HepG2 (cell line): ENCODE results near the gene HMGN1. TPM values are rescaled to one million over a fixed set of nuclear protein-coding genes. Genes with fewer than 3 reads are reported as not detected.

Source experiments
- EP300 ChIP-seq, 3 experiments: sonication (generic) in 1 of 3; formaldehyde crosslinking in 1 of 3; IDR thresholded peaks; 2 replicates each; pipeline versions ENCODE4 v1.5.1 to v1.6.1; 2011 to 2020; ENCODE audit warnings: low read depth in 2 of 3, low read length in 2 of 3, borderline replicate concordance in 1 of 3, improper control_type of control experiment in 1 of 3, mild to moderate bottlenecking in 1 of 3, missing genetic modification reagents in 1 of 3, moderate library complexity in 1 of 3
- GABPB1 ChIP-seq: IDR thresholded peaks from 2 replicates; pipeline ENCODE4 v1.6.1; 2016; ENCODE audit warnings: mild to moderate bottlenecking, missing genetic modification reagents, moderate library complexity, missing compliant biosample characterization
- GPN1 ChIP-seq: sonication (generic); formaldehyde crosslinking; IDR thresholded peaks from 2 replicates; pipeline ENCODE4 v1.5.1; 2020; ENCODE audit warnings: missing genetic modification reagents, borderline replicate concordance
- HIVEP1 ChIP-seq: sonication (generic); formaldehyde crosslinking; IDR thresholded peaks from 2 replicates; pipeline ENCODE4 v1.4.0; 2020; ENCODE audit warnings: mild to moderate bottlenecking, missing genetic modification reagents
- MAF1 ChIP-seq: sonication (generic); formaldehyde crosslinking; IDR thresholded peaks from 2 replicates; pipeline ENCODE4 v1.5.0; 2020; ENCODE audit warnings: missing genetic modification reagents, borderline replicate concordance
- MAZ ChIP-seq, 2 experiments: sonication (generic) in 1 of 2; formaldehyde crosslinking in 1 of 2; IDR thresholded peaks; 2 replicates each; pipeline versions ENCODE4 v1.5.0 to v1.6.1; 2012 to 2020; ENCODE audit warnings: low read depth in 2 of 2, mild to moderate bottlenecking in 2 of 2, borderline replicate concordance in 1 of 2, improper control_type of control experiment in 1 of 2, low read length in 1 of 2, missing genetic modification reagents in 1 of 2, moderate library complexity in 1 of 2
- MBNL3 ChIP-seq: fragments of 250-450 bp; sonication (Bioruptor Pico); conservative IDR thresholded peaks from 2 replicates; pipeline ENCODE4 v1.8.0; 2022; ENCODE audit warnings: mild to moderate bottlenecking, inconsistent platforms
- MEIS1 ChIP-seq: sonication (generic); formaldehyde crosslinking; IDR thresholded peaks from 2 replicates; pipeline ENCODE4 v1.9.0; 2021; ENCODE audit warnings: mild to moderate bottlenecking, missing genetic modification reagents, moderate library complexity, borderline replicate concordance
- MIER3 ChIP-seq: IDR thresholded peaks from 2 replicates; pipeline ENCODE4 v1.6.1; 2016; ENCODE audit warnings: missing compliant biosample characterization, borderline replicate concordance
- MYC ChIP-seq: sonication (generic); formaldehyde crosslinking; IDR thresholded peaks from 2 replicates; pipeline ENCODE4 v1.9.0; 2021; ENCODE audit warnings: missing genetic modification reagents, borderline replicate concordance
- NFKB2 ChIP-seq: sonication (generic); formaldehyde crosslinking; IDR thresholded peaks from 2 replicates; pipeline ENCODE4 v1.4.0; 2020; ENCODE audit warnings: missing genetic modification reagents, borderline replicate concordance
- PLRG1 ChIP-seq: fragments of 450-650 bp; conservative IDR thresholded peaks from 2 replicates; pipeline ENCODE4 v1.6.1; 2016
- SP2 ChIP-seq: sonication (generic); formaldehyde crosslinking; IDR thresholded peaks from 2 replicates; pipeline ENCODE4 v1.5.1; 2020; ENCODE audit warnings: mild to moderate bottlenecking, missing genetic modification reagents
- ZBTB20 ChIP-seq: sonication (generic); formaldehyde crosslinking; IDR thresholded peaks from 2 replicates; pipeline ENCODE4 v1.8.1; 2023; ENCODE audit warnings: missing genetic modification reagents, low read depth, mild to moderate bottlenecking, borderline replicate concordance
- ZNF329 ChIP-seq: sonication (generic); formaldehyde crosslinking; IDR thresholded peaks from 2 replicates; pipeline ENCODE4 v1.9.0; 2021; ENCODE audit warnings: low read depth, mild to moderate bottlenecking, missing genetic modification reagents
- polyA plus RNA-seq, 8 experiments: library from polyadenylated mRNA; depleted of rRNA in 3 of 8; stranded (reverse) in 7 of 8; unstranded in 1 of 8; fragments of >200 nt; fragmentation: Illumina TruSeq in 4 of 8; extraction: Trizol in 4 of 8; gene quantifications; 2 replicates each; pipeline versions ENCODE4 v1.2.1 to v1.2.3, GENCODE V29; 2011 to 2016; ENCODE audit warnings: low read depth in 4 of 8, missing spikeins in 1 of 8, mixed read lengths in 1 of 8; ENCODE audit not compliant: insufficient read depth in 1 of 8
- total RNA-seq, 5 experiments: library from RNA; depleted of rRNA; stranded (reverse); fragments of >200 nt; fragmentation: Illumina TruSeq; extraction: Trizol; gene quantifications; 2 replicates each; pipeline ENCODE4 v1.2.3, GENCODE V29; 2016; ENCODE audit warnings: low read depth in 1 of 5
- TF ChIP-seq, protein P1 (sequence below): sonication (generic); formaldehyde crosslinking; IDR thresholded peaks from 2 replicates; pipeline ENCODE4 v1.4.0; 2020; ENCODE audit warnings: mild to moderate bottlenecking, missing genetic modification reagents
- TF ChIP-seq, protein P2 (sequence below): sonication (generic); formaldehyde crosslinking; IDR thresholded peaks from 2 replicates; pipeline ENCODE4 v1.4.0; 2020; ENCODE audit warnings: missing genetic modification reagents, borderline replicate concordance
- TF ChIP-seq, protein P3 (sequence below): sonication (generic); formaldehyde crosslinking; IDR thresholded peaks from 2 replicates; pipeline ENCODE4 v1.5.0; 2020; ENCODE audit warnings: missing genetic modification reagents
- TF ChIP-seq, protein P4 (sequence below): sonication (generic); formaldehyde crosslinking; IDR thresholded peaks from 2 replicates; pipeline ENCODE4 v1.5.0; 2020; ENCODE audit warnings: missing genetic modification reagents

Gene HMGN1
- total and polyA plus RNA-seq, 2 of the 13 experiments (the other 11 are each of a cell fraction or from before 2014, with no cell fraction given) = 104 to 286 TPM

DNA sequence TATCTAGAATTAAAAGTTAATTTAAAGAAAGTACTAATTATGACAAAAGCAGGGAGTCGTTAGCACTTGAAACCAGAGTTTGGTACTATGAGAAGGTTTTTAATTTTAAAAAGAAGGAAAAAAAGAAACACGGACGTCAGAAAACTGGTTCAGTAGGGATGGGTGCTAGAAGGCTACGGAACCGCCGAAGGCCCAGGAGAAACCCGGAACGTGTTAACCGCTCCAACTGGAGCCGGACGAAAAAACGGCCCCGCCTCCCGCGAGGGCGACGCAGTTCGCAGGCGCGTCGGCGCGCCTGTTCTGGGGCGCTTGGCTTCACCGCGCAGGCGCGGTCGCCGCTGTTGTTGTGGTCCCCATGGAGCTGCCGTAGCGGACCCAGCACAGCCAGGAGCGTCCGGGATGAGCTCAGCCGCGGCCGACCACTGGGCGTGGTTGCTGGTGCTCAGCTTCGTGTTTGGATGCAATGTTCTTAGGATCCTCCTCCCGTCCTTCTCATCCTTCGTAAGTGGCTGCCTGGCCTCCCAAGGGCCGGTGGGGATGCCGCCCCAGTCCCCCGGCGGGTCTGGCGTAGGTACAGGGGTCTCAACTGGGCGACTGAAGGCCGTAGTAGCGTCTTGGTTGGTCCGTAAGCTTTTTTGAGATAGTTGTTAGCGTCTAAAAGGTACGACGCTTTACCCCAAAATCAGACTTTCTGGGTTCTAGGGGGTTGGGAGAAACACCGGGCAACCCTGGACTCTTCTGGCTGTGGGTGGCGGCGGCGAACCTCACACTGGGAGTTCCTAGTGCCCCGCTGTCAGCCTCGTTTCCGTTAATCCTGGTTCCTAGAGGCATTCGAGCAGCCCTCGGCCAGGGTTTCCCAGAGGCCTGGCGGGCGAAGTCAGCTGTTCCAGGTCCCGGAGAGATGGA is 31.4 kb upstream of the HMGN1 start (continued):
- TF ChIP-seq, protein P1, sequence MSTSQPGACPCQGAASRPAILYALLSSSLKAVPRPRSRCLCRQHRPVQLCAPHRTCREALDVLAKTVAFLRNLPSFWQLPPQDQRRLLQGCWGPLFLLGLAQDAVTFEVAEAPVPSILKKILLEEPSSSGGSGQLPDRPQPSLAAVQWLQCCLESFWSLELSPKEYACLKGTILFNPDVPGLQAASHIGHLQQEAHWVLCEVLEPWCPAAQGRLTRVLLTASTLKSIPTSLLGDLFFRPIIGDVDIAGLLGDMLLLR = no peak
- TF ChIP-seq HIVEP1 (CRISPR knock-in tag) (no peak; the same call in 1 of the 2 replicates), MEIS1 (CRISPR knock-in tag) (no peak), SP2 (CRISPR knock-in tag) (no peak), PLRG1 (no peak), MAF1 (no peak), ZNF329 (CRISPR knock-in tag) (no peak), NFKB2 (CRISPR knock-in tag) (peak; percentile 58; the same call in 1 of the 2 replicates), GPN1 (CRISPR knock-in tag) (no peak), MYC (CRISPR knock-in tag) (peak; percentile 24; the same call in 1 of the 2 replicates), GABPB1 (CRISPR knock-in tag) (peak; percentile 77), MIER3 (CRISPR knock-in tag) (no peak), EP300 (IDR thresholded peaks at IDR 0.05; ENCODE audit: low read depth in 2 of 2, low read length in 2 of 2) (no peak), EP300 (CRISPR knock-in tag; IDR thresholded peaks at IDR 0.05; ENCODE audit: borderline replicate concordance) (no peak), ZBTB20 (no peak), MAZ (IDR thresholded peaks at IDR 0.05; ENCODE audit: borderline replicate concordance, low read depth, low read length) (no peak), MAZ (CRISPR knock-in tag; IDR thresholded peaks at IDR 0.05; ENCODE audit: low read depth) (no peak), MBNL3 (CRISPR knock-in tag) (no peak)
- TF ChIP-seq, protein P2, sequence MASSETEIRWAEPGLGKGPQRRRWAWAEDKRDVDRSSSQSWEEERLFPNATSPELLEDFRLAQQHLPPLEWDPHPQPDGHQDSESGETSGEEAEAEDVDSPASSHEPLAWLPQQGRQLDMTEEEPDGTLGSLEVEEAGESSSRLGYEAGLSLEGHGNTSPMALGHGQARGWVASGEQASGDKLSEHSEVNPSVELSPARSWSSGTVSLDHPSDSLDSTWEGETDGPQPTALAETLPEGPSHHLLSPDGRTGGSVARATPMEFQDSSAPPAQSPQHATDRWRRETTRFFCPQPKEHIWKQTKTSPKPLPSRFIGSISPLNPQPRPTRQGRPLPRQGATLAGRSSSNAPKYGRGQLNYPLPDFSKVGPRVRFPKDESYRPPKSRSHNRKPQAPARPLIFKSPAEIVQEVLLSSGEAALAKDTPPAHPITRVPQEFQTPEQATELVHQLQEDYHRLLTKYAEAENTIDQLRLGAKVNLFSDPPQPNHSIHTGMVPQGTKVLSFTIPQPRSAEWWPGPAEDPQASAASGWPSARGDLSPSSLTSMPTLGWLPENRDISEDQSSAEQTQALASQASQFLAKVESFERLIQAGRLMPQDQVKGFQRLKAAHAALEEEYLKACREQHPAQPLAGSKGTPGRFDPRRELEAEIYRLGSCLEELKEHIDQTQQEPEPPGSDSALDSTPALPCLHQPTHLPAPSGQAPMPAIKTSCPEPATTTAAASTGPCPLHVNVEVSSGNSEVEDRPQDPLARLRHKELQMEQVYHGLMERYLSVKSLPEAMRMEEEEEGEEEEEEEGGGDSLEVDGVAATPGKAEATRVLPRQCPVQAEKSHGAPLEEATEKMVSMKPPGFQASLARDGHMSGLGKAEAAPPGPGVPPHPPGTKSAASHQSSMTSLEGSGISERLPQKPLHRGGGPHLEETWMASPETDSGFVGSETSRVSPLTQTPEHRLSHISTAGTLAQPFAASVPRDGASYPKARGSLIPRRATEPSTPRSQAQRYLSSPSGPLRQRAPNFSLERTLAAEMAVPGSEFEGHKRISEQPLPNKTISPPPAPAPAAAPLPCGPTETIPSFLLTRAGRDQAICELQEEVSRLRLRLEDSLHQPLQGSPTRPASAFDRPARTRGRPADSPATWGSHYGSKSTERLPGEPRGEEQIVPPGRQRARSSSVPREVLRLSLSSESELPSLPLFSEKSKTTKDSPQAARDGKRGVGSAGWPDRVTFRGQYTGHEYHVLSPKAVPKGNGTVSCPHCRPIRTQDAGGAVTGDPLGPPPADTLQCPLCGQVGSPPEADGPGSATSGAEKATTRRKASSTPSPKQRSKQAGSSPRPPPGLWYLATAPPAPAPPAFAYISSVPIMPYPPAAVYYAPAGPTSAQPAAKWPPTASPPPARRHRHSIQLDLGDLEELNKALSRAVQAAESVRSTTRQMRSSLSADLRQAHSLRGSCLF (CRISPR knock-in tag) = no peak
- TF ChIP-seq, protein P3, sequence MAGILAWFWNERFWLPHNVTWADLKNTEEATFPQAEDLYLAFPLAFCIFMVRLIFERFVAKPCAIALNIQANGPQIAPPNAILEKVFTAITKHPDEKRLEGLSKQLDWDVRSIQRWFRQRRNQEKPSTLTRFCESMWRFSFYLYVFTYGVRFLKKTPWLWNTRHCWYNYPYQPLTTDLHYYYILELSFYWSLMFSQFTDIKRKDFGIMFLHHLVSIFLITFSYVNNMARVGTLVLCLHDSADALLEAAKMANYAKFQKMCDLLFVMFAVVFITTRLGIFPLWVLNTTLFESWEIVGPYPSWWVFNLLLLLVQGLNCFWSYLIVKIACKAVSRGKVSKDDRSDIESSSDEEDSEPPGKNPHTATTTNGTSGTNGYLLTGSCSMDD (CRISPR knock-in tag) = no peak
- TF ChIP-seq, protein P4, sequence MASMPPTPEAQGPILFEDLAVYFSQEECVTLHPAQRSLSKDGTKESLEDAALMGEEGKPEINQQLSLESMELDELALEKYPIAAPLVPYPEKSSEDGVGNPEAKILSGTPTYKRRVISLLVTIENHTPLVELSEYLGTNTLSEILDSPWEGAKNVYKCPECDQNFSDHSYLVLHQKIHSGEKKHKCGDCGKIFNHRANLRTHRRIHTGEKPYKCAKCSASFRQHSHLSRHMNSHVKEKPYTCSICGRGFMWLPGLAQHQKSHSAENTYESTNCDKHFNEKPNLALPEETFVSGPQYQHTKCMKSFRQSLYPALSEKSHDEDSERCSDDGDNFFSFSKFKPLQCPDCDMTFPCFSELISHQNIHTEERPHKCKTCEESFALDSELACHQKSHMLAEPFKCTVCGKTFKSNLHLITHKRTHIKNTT (CRISPR knock-in tag) = no peak
